ENCODE measurements around the gene DMWD.

The DMWD gene

GRCh38 chr19:45733160-45733810 is 59.4 kb downstream of the DMWD start, which contains the start of gene MEIOSIN:
Gene MEIOSIN (plus strand): TSS chr19:45733439. CDS start chr19:45735377, 1,938 bp downstream.
- no peak for DNase-seq
